GM12878 (cell line): ENCODE data around the gene SLC4A5. TPM values are rescaled to one million over a fixed set of nuclear protein-coding genes. Genes with fewer than 3 reads are reported as not detected.

Source experiments
- ATAC-seq: fragments of 200-7000 bp; cut with Tn5 transposase; 3 replicates; pipeline ENCODE4 v1.9.1; 2020; ENCODE audit warnings: mild to moderate bottlenecking, moderate library complexity
- BruUV-seq: library from RNA; stranded (reverse); fragments of 400-500 nt; replicated peaks from 2 replicates; lab custom pipeline; 2021; lab: Mats Ljungman, UMichigan
- CTCF ChIA-PET: fragments of 300-600 bp; sonication (Branson Sonifier 250); formaldehyde crosslinking; extraction: SDS; loops from one replicate; lab custom pipeline; 2021; ENCODE audit warnings: inconsistent platforms; lab: Yijun Ruan, JAX
- POLR2A ChIA-PET: fragments of 350-600 bp; formaldehyde crosslinking; extraction: SDS; loops from one replicate; lab custom pipeline; 2021; ENCODE audit warnings: inconsistent platforms; lab: Charles Lee
- RAD21 ChIA-PET: fragments of 300-600 bp; sonication (Branson Sonifier 250); formaldehyde crosslinking; loops from one replicate; lab custom pipeline; 2023; ENCODE audit warnings: antibody characterized with exemption; ENCODE audit not compliant: unreplicated experiment; lab: Charles Lee
- SMC1A ChIA-PET: fragments of 300-600 bp; sonication (Branson Sonifier 250); formaldehyde crosslinking; loops from one replicate; lab custom pipeline; 2023; ENCODE audit not compliant: unreplicated experiment, uncharacterized antibody; lab: Charles Lee
- DNase-seq: peaks from one replicate; pipeline ENCODE4 v3.0.0-alpha.2; 2011; ENCODE audit warnings: low read depth, low spot score
- FAIRE-seq: peaks from 3 replicates; lab custom pipeline; 2011; peaks lifted over from hg19 to GRCh38; lab: Jason Lieb, UNC
- H2AFZ ChIP-seq: 2 replicates; pipeline ENCODE4 v1.6.0; 2011; ENCODE audit warnings: low read depth, low read length, control low read depth; ENCODE audit not compliant: control insufficient read depth
- H3K27ac ChIP-seq: 2 replicates; pipeline ENCODE4 v1.5.1; 2011; ENCODE audit warnings: control low read depth; ENCODE audit not compliant: control insufficient read depth, insufficient read depth
- H3K27me3 ChIP-seq, 2 experiments: replicated peaks in 1 of 2; 2 replicates each; pipeline versions ENCODE4 v1.6.0 to v1.6.1; 2011; ENCODE audit warnings: low read length in 1 of 2; ENCODE audit not compliant: control insufficient read depth in 2 of 2, insufficient read depth in 2 of 2
- H3K36me3 ChIP-seq, 2 experiments: 2 replicates each; pipeline ENCODE4 v1.5.1; 2011; ENCODE audit warnings: low read length in 1 of 2; ENCODE audit not compliant: control insufficient read depth in 2 of 2, insufficient read depth in 2 of 2
- H3K4me1 ChIP-seq: 2 replicates; pipeline ENCODE4 v1.6.1; 2011; ENCODE audit warnings: mild to moderate bottlenecking, low read length, moderate library complexity, mixed read lengths; ENCODE audit not compliant: control insufficient read depth, insufficient read depth
- H3K4me2 ChIP-seq: 2 replicates; pipeline ENCODE4 v1.6.0; 2011; ENCODE audit warnings: control low read depth; ENCODE audit not compliant: control insufficient read depth, insufficient read depth
- H3K4me3 ChIP-seq: fragments of 200-600 bp; sonication (generic); 2 replicates; pipeline ENCODE4 v1.5.1; 2016
- H3K79me2 ChIP-seq: 2 replicates; pipeline ENCODE4 v1.6.0; 2011; ENCODE audit warnings: low read length; ENCODE audit not compliant: control insufficient read depth, insufficient read depth
- H3K9ac ChIP-seq: 2 replicates; pipeline ENCODE4 v1.8.0; 2011; ENCODE audit warnings: low read length, control low read depth, mixed read lengths; ENCODE audit not compliant: control insufficient read depth, insufficient read depth
- H3K9me3 ChIP-seq: replicated peaks from 3 replicates; pipeline ENCODE4 v1.5.1; 2011; ENCODE audit warnings: mild to moderate bottlenecking, low read length; ENCODE audit not compliant: control insufficient read depth, insufficient read depth
- H4K20me1 ChIP-seq: 2 replicates; pipeline ENCODE4 v1.6.0; 2011; ENCODE audit not compliant: control insufficient read depth, insufficient read depth
- EED ChIP-seq: sonication (generic); IDR thresholded peaks from 2 replicates; pipeline ENCODE4 v1.6.1; 2016; ENCODE audit warnings: antibody characterized with exemption, low read depth
- REST ChIP-seq: IDR thresholded peaks from 2 replicates; pipeline ENCODE4 v1.6.1; 2012; ENCODE audit warnings: mild to moderate bottlenecking, low read depth, low read length
- RUNX3 ChIP-seq: IDR thresholded peaks from 2 replicates; pipeline ENCODE4 v1.6.1; 2012; ENCODE audit warnings: low read length, inconsistent platforms
- SUZ12 ChIP-seq: fragments of 200-600 bp; sonication (generic); IDR thresholded peaks from one replicate; pipeline ENCODE4 v1.6.1; 2018; ENCODE audit warnings: antibody characterized with exemption, mild to moderate bottlenecking; ENCODE audit not compliant: unreplicated experiment
- WGBS: methylation state at CpG from one replicate; pipeline ENCODE4 v1.1.6; 2016; ENCODE audit warnings: low lambda C conversion rate; ENCODE audit not compliant: insufficient replicate concordance, insufficient coverage; ENCODE audit errors: missing lambda C conversion rate; 5-methylcytosine and 5-hydroxymethylcytosine counted together
- in situ Hi-C: fragments of 300-500 bp; cut with MboI; formaldehyde crosslinking; loops from 9 replicates; pipeline ENCODE4 v1.14.3; 2018; ENCODE audit warnings: mixed read lengths
- intact Hi-C: fragments of 100-400 bp; cut with micrococcal nuclease; formaldehyde crosslinking; loops from one replicate; pipeline ENCODE4 v1.14.2; 2022; ENCODE audit not compliant: unreplicated experiment
- polyA plus RNA-seq, 11 experiments: library from polyadenylated mRNA; depleted of rRNA in 4 of 11; unstranded in 6 of 11; stranded (reverse) in 5 of 11; fragments of >200 nt; fragmentation: Nextera tagmentation in 4 of 11; fragmentation: Illumina TruSeq in 1 of 11; extraction: Ambion mirVana in 4 of 11; extraction: Trizol in 1 of 11; gene quantifications; 1 replicate in 1 of 11; 2 replicates in 10 of 11; pipeline versions ENCODE4 v1.2.1 to v1.2.3, GENCODE V29; 2011 to 2016; ENCODE audit warnings: inconsistent platforms in 2 of 11, missing spikeins in 2 of 11, low read depth in 1 of 11
- total RNA-seq, 4 experiments: library from RNA; depleted of rRNA in 3 of 4; stranded (reverse); fragments of >200 nt in 3 of 4; fragmentation: Illumina TruSeq in 1 of 4; extraction: Trizol in 1 of 4; gene quantifications; 2 replicates each; pipeline versions ENCODE4 v1.2.1 to v1.2.3, GENCODE V29; 2013 to 2021

SLC4A5 gene
- total and polyA plus RNA-seq, 10 of the 15 experiments (the other 5 are each of a cell fraction or from before 2014, with no cell fraction given), result 0.15 to 4.7 (median 1.6) TPM

GRCh38 chr2:74347742-74348141, 4.5 kb upstream of the SLC4A5 start (continued):
- no peak for TF ChIP-seq REST
- TF ChIP-seq EED, result no peak
- TF ChIP-seq, all 136 proteins: peak for 0

DNA sequence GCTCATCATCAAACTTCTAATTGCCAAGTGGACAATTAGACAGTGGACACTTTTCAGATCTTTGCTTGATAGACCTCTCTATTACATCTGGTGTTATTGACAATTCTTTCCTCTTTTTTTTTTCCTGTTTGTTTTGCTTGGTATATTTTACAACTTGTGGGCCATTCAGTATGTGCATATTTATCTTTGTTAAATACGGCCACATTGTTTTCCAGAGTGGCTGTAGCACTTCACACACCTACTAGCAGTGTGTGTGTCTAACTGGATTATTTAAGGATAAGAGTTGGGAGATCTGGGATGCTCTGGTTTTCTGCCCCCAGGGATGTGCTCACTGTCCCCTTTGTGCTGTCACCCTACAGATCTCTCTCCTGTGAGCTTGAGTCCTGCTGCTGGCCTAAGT, 4.1 kb upstream of the SLC4A5 start:
- Histone ChIP-seq H3K27ac (no peak overlapping the region), H3K79me2 (no peaks in the 10 kb centered on the region), H3K4me2 (no peak overlapping the region), H2AFZ (no peak overlapping the region), H3K9me3 (no peaks in the 10 kb centered on the region), H3K4me1 (peaks cover 8% of the 10 kb centered on the region; the same call in 1 of the 2 replicates), H3K36me3 (no peaks in the 10 kb centered on the region), H4K20me1 (no peaks in the 10 kb centered on the region), H3K9ac (no peak overlapping the region), H3K4me3 (no peak overlapping the region), H3K27me3 (no peaks in the 10 kb centered on the region)
- SMC1A ChIA-PET, result interaction anchor here (0.8 kb wide), 1 partner anchor 196 kb away, joined by 3 read pairs; no protein-coding TSS in a partner anchor
- POLR2A ChIA-PET, result no interaction called here
- RAD21 ChIA-PET, result no interaction called here
- FAIRE-seq, result no peak
- ATAC-seq, result no peak
- TF ChIP-seq RUNX3, result no peak
- no peak for TF ChIP-seq SUZ12
- 75% methylated on average over 1 of the region's 1 CpG for WGBS
- intact Hi-C loops (no loop called here), in situ Hi-C loops (no loop called here)
- CTCF ChIA-PET, result interaction anchor here (0.6 to 6.2 kb wide), 2 partner anchors 13 to 45 kb away, joined by 3 to 49 read pairs; no protein-coding TSS in a partner anchor
- no peak for DNase-seq
- BruUV-seq, result no TSS peak
